ENCODE results near the gene NBEA.
"Not testable (repeated sequence)": the region's sequence is repeated elsewhere in the genome, so short reads cannot be mapped to it uniquely, and the experiment has no call there.

The NBEA gene, protein sequence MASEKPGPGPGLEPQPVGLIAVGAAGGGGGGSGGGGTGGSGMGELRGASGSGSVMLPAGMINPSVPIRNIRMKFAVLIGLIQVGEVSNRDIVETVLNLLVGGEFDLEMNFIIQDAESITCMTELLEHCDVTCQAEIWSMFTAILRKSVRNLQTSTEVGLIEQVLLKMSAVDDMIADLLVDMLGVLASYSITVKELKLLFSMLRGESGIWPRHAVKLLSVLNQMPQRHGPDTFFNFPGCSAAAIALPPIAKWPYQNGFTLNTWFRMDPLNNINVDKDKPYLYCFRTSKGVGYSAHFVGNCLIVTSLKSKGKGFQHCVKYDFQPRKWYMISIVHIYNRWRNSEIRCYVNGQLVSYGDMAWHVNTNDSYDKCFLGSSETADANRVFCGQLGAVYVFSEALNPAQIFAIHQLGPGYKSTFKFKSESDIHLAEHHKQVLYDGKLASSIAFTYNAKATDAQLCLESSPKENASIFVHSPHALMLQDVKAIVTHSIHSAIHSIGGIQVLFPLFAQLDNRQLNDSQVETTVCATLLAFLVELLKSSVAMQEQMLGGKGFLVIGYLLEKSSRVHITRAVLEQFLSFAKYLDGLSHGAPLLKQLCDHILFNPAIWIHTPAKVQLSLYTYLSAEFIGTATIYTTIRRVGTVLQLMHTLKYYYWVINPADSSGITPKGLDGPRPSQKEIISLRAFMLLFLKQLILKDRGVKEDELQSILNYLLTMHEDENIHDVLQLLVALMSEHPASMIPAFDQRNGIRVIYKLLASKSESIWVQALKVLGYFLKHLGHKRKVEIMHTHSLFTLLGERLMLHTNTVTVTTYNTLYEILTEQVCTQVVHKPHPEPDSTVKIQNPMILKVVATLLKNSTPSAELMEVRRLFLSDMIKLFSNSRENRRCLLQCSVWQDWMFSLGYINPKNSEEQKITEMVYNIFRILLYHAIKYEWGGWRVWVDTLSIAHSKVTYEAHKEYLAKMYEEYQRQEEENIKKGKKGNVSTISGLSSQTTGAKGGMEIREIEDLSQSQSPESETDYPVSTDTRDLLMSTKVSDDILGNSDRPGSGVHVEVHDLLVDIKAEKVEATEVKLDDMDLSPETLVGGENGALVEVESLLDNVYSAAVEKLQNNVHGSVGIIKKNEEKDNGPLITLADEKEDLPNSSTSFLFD (N-terminal part only)

DNA sequence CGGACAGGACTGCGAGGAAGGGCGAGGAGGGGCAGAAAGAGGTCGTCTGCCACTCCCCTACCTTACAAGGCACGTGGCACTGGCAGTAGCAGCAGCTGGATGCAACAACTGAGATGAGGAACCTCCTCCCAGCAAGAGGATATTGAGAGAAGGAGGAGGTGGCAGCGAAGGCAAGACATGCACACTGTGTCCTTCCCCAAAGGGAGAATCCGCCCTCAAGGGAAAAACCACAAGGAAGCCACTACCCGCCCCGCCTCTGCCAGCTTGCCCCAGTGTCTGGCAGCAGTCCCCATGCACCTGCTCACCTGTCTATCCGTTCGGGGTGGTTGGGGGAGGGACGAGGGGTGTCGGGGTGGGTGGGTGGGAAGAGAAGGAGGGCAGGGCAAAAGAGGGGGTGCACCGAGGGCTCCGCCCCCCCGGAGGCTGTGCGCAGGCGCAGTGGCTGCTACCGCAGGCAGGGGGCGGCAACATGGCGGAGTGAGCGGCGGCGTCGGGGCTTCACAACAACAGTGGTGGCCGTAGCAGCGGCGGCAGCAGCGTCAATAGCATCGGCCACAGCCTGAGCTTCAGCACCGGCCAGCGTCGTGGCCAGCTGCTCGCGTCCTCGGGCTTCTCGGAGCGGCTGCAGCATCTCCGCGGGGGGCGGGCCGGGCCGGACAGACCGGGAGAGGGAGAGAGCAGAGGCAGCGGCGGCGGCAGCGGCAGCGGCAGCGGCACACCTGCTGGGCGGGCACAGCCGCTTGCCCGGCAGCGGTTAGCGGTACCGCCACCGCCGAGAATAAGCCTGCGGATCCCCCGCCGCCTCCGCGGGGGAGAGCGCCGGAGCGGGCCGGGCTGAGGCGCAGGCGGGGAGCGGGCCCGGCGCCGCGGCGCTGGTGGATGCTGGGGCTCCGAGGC is at the start of gene NBEA:
Gene NBEA (plus strand): TSS at position 436 of the 897 bp plus-strand sequence. CDS start 551 bp downstream, outside the sequence.
- peak; percentile 69 for DNase-seq

DNA sequence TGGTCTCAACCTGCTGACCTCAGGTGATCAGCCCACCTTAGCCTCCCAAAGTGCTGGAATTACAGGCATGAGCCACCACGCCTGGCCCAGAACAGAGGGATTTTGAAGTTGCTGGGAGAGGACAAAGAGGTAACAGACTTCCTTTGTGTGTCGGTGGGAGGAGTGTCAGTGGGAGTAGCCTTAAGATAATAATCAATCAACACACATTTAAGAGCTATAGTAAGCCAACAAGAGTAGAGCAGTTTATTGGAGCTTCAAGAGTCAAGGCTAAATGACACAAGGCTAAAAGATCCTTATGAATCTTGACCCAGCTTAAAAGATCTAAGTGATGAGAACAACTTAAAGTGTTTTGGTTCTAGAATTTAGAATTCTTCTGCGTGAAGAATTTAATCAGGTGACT is 47.3 kb upstream of the NBEA start:
- no peak for DNase-seq

DNA sequence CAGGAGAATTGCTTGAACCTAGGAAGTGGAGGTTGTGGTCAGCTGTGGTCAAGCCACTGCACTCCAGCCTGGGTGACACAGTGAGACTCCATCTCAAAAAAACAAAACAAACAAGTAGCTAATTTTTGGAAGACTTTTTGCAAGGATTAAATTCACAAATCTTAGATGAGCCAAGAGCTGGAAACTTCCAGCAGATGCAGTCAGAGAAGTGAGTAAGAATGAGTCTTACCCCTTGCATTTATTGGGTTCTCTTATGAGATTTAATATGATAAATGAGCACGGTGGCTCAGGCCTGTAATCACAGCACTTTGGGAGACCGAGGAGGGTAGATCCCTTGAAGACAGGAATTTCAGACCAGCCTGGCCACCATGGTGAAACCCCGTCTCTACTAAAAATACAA is 44.9 kb upstream of the NBEA start:
- DNase-seq = no peak

DNA sequence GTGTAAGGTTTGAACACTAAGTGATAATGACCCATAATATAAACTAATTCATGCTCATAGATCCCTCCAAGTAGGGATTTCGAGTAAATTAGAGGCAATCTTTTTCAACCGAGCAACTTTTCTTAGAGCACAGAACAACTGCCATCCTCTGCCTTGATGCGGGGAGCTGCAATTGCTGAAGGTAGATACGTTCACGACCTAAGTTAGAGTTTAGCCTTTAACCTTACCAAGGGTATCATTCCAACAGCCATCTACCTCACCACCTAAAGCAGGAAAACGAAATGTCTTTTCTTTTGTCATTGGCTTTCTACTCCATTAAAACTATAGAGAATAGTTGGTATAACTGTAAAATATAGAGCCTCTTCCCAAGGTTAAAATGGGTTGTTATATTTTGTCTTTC is 42.2 kb upstream of the NBEA start:
- no peak for DNase-seq

DNA sequence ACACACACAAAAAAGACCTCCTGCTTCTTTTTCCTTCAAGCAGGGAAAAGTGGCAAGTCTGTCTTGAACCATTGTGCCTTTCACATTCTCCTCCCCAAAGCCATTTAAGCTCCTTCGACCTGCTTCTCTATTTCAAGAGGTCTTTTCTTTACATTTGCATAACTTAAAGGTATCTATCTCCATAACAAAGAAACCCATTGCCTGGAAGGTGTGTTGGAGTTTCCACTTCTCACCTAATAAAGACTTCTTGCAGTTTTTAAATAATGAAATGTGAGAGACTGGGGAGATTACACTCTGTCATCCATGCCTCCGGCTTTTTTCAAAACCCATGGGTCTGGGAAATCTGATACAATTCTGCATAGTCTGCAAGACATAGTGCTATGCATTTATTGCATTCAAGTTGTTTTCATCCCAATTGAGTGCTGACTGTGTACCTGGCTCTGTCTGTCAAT is 41.8 kb upstream of the NBEA start:
- no peak for DNase-seq

DNA sequence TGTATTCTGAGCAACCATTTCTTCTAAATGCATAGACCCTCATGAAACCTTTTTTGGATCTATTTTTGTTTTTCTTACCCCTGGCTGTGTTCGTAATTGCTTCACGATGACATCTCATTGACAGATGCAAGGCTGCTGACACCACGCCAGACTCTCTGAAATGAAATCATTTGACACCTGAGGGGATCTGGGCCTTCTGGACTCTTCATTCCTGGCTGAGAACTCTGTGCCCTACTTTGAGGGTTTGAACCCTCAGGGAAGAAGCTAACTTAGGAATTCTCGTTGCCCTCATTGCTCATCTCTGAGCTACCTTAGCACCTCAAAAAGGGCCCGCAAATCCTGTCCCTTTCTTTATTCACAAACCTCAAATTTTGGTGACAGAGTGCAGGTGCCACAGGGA is 40.5 kb upstream of the NBEA start:
- DNase-seq = no peak

DNA sequence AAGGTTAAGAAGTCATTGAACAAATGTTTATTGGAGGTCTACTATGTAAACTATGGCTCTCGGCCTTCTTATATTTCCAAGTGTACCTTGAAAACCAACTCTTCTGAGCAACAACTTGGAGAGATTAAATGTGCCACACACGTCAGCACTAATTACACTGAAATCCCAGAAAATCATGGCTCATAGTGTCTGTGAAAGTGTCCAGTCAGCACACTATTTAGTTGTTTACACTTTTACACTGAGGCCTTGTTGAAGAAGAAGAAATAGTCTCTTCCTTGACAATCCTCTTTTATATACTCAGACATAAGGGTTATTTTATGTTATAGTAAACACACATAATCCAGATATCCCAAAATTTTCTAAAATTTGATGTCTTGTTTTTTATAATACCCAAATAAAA is 30.9 kb upstream of the NBEA start:
- DNase-seq = no peak

DNA sequence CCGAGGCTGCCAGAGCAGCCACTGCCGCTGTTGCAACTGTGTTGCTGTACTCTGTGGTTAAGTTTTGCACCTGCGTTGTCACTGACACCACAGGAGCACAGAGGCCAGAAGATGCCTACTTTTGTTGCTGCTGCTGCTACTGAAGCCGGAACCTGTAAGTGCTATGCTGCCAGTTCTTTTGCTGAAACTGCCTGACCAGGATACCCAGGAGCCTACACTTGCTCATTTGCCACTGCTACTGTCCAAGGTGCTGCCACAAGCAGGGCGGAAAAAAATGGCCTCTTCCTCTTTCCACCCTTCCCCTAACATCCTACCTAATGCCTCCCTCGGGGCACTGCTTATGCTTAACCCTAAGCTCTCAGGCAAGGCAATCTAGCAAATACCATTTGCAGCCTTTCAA is 29.0 kb upstream of the NBEA start:
- DNase-seq = peak; percentile 10

DNA sequence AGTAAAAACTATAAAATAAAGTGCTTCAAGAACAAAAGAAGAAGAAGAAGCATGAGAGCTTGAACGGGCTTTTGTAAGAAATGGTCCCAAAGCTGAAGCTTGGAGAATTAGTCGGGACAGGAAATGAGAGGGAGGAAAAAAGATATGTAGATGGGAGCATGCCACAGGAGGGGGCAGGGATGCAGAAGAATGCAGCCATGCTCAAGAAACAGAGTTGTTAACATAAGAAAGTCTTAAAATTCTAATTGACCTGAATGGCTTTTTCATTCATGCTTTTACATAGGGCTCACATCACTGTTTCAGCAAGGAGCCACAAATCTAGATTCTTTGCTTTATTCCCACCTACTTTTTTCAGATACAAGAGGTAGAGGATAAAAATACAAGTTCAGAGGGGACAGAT is 27.7 kb upstream of the NBEA start:
- no peak for DNase-seq

DNA sequence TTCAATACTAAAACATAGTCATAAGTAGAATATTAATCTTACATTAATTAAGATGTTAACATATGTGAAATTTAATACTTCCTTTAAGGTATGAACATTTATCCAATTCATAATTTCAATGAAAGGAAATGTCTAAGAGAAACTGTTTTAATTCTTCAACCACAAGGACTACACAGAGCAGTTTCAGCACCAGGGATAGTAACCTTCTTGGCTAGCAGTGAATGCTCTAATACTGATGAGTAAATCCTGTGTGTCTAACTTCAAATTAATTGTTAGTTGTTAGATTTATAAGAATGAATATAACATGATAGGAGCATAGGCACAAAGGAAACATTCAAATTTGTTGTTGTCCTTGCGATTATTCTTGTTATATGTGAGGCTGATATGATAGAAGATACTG is 15.6 kb upstream of the NBEA start:
- no peak for DNase-seq

DNA sequence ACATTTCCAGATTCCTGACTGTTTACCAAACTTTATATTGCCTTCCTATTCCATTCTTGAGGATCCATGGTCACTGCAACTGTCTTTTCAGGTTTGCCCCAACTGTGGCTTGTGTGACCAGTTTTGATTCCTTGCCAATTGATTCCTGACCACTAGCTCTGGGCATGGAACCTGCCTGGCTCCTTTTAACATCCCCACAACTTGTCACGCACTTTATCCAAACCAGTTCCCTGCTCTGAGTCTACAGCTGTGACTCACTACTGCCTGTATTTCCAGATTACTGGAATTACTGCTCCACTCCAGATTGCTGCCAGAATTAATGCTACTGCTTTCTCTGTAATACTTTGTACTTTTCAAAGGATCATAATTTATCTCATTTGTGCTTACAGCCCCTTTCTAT is 13.4 kb upstream of the NBEA start:
- not testable (repeated sequence) for DNase-seq

DNA sequence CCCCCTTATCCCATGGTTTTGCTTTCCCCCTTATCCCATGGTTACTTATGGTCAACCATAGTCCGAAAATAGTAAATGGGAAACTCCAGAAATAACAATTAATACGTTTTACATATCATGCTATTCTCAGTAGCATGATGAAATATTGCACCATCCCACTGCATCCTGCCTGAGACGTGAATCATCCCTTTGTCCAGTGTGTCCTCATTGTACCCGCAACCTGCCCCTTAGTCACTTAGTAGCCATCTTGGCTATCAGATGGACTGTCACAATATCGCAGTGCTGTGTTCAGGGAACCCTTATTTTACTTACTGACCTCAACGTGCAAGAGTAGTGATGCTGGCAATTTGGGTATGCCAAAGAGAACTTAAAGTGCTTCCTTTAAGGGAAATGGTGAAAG is 10.5 kb upstream of the NBEA start:
- DNase-seq = no peak

DNA sequence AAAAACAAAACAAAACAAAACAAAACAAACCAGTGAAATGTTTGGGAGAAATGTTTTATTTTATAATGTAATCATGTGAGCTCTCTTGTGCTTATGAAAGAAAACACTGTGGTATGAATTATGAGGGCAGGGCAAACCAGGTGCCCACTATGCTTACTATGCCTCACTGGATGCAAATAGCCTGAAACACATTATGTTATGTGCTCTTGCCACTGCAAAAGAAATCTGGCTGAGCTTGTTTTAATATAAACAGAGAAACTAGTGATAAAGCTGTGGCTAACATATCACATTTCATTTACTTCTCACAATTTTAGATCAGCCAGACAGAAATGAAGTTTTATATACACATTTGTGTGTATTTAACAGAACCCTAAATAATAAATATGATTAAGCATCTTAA is 8.7 kb upstream of the NBEA start:
- no peak for DNase-seq

DNA sequence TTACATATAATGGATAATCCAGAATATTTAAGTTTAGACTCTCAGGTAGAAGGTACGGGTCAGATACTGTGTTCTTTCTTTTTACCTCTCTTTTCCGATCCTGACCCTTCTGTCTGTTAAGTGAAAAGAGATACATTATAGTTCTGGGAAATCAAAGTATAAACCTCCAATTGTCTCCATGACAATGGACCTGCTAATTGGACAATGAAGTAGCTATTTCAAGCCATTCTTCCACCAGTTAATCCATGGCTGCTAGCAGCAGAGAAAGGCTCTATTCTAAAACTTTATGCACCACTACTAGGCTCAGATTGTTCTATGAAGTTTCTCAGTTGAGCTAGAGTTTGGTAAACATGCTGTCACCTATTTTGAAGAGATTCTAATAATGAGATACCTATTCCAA is 8.3 kb upstream of the NBEA start:
- DNase-seq = no peak

DNA sequence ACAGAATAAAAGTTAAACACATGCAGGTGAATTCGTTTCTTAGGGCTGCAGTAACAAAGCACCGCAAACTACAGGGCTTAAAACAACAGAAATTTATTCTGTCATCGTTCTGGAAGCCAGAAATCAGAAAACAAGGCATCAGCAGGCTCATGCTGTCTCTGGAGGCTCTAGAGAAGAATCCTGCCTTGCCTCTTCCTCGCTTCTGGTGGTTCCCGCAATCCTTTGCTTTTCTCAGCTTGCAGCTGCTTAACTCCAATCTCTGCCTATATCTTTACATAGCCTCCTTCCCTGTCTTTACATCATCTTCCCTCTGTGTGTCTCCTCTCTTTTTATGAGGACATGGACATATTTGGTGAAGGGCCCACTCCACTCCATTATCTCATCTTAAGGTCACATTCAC is 6.2 kb upstream of the NBEA start:
- DNase-seq = no peak

DNA sequence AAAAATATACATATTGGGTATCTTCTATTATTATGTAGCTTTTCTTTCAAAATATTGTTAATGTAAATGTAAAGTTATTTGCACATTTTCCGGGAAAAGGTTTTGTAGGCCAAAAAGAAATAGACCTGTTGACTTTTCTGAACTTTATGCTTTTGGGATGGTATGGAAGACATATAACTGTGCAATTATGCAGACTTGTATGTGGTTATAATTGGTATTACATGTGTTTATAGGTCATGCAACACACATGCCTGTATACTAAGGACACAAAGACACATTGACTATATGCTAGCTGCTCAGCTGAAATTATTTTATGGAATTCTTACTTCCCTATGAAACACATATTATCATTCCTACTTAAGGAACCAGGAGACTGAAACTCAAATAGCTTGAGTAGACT is 2.3 kb upstream of the NBEA start:
- no peak for DNase-seq

DNA sequence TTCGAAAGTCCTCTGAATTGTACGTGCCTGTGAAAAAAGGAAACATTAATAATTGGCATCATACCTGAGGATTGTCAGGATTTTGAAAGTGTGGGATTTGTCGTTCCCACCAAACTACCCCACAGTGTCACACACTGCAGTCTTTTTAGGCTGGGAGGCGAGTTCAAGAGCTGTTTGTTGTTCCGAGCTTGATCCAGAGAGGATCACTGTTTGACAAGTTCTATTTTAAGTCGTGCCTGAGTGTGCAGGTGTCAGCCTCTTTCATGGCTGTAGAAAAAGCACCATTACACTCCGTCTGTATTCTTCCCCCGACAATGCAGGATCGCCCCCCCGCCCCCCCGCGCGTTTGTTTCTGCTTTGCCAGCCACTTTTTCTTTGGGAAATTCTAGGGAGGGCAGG is 635 bp upstream of the NBEA start:
- peak; percentile 69 for DNase-seq

DNA sequence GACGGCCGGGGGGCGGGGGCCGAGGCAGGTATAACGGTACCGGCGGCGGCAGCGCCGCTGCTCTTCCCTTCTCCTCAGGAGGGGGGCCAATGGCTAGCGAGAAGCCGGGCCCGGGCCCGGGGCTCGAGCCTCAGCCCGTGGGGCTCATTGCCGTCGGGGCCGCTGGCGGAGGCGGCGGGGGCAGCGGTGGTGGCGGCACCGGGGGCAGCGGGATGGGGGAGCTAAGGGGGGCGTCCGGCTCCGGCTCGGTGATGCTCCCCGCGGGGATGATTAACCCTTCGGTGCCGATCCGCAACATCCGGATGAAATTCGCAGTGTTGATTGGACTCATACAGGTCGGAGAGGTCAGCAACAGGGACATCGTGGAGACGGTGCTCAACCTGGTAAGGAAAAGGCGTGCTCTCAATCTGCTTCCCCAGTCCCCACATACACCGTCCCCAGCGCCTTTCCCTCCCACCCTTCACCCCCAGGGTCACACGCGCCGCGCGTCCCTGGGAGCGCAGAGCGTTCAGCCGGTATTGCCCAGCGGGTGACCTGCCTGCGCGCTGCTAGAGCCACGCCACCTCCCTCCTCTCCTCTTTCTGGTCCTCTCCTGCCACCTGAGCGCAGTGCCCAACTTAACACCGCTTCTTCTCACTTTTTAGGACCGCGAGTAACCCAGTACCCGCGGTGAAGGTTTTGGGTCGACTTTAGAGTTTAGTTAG is 814 bp downstream of the NBEA start:
- DNase-seq = peak; percentile 52

DNA sequence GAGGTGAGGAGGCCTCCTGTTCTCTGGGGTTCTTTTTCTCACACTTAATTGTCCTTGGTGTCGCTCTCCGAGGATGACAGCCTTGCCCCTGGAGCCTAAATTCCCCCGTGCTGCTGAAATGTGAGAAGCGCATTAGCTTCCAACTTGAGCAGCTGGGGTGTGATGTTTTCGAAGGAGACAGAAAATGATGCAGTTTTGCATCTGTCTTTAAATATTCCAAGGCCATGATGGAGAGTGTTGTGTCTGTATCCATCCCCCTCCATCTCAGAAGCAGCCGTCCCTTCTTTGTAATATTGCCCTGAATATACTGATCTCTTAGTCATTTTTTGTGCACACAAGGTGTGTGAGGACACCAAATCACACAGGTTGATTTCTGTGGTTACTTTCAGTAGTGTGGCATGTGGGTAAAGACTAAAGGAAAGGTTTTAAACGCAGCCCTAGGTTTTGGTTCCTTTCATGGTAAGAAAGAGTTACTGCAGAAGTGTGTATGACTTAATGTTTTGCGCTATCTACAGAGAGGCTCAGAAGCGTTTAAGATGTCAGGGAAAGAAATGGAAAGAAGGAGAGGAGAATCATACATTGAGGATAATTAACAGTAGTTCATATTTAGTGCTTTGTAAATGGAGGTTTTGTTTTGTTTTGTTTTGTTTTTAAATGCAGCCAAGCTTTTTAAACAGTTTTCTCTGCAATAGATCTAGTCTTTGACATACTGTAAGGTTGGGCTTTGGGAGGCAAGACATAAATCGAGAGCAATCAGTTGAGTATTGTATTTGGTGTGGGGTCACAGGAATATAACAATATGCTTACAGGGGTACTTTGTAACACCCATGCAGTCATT is 1.6 kb downstream of the NBEA start:
- DNase-seq = peak; percentile 46

DNA sequence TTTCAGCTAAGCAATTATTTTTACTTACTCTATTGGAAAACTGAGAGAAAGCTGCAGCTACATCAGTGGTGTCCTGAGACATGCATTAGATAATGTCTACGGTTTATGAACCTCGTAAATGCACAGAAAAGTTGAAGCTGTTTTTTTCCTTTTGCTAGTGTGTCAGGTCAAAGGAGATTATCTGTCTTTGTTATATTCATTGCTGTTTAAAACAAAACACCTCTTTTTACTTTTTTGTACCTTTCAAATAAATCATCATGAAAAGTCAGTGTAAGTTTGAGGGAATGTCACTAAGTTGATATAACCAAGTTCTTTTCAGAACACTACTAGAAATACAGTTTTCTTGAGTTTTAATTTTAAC is 2.2 kb downstream of the NBEA start:
- no peak for DNase-seq

DNA sequence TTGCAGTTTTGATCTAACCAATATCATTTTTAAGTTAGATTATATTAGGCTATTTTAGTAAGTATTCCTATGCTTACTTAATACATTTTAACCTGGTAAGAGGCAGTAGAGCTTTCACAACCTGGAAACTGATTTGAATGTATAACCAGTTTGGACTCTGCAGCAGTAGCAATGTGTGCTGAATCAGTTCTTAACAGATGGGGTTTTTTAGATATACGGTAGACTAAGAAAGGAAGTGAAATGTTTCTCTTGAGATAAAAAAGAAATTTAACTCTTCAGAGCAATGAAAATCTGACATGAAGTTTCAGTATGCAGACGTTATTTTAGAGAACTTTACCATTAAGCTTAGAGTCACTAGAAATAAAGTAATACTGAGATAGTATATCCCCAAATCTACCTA is 2.7 kb downstream of the NBEA start:
- DNase-seq = no peak

All from SHP77 treated with DMSO at 0.1 percent for 48 hours (cell line).